Measurements from ENCODE around the gene HERC6. TPM values are rescaled to one million over a fixed set of nuclear protein-coding genes. Genes with fewer than 3 reads are reported as not detected.

HERC6 gene
- total and polyA plus RNA-seq, 2 of the 8 experiments (the other 6 are each of a cell fraction or from before 2014, with no cell fraction given) = 3.7 to 3.8 TPM

- TF ChIP-seq CTBP2 (IDR thresholded peaks at IDR 0.05; ENCODE audit: borderline replicate concordance, insufficient read depth, insufficient read length, low read length) = no peak
- TF ChIP-seq SIN3A (conservative IDR thresholded peaks at IDR 0.05 in 1 of 2, IDR thresholded peaks at IDR 0.05 in 1 of 2; ENCODE audit: low read depth in 1 of 2, low read length in 2 of 2) = no peak
- TF ChIP-seq HDAC6 (IDR thresholded peaks at IDR 0.05; ENCODE audit: low read depth, low read length) = no peak
- no peak for TF ChIP-seq SRF (IDR thresholded peaks at IDR 0.05; ENCODE audit: low read depth, low read length)
- no peak for TF ChIP-seq BRCA1 (IDR thresholded peaks at IDR 0.05; ENCODE audit: low read depth, low read length)
- TF ChIP-seq JUND (IDR thresholded peaks at IDR 0.05; ENCODE audit: low read length) = no peak
- no peak for TF ChIP-seq NRF1 (IDR thresholded peaks at IDR 0.05; ENCODE audit: low read depth, low read length)
- no peak for TF ChIP-seq CHD7 (IDR thresholded peaks at IDR 0.05; ENCODE audit: insufficient replicate concordance, low read length)
Observed at GRCh38 chr4:88467392-88467791, 88.7 kb downstream of the HERC6 start (continued).

Measured in H1 (cell line).